G401.6 (cell line): ENCODE results near the gene TBC1D5.
"Not testable (repeated sequence)": the region's sequence is repeated elsewhere in the genome, so short reads cannot be mapped to it uniquely, and the experiment has no call there.

Experiments
- FAIRE-seq: peaks from 2 replicates; lab custom pipeline; 2012; peaks lifted over from hg19 to GRCh38; lab: Jason Lieb, UNC

The TBC1D5 gene

DNA sequence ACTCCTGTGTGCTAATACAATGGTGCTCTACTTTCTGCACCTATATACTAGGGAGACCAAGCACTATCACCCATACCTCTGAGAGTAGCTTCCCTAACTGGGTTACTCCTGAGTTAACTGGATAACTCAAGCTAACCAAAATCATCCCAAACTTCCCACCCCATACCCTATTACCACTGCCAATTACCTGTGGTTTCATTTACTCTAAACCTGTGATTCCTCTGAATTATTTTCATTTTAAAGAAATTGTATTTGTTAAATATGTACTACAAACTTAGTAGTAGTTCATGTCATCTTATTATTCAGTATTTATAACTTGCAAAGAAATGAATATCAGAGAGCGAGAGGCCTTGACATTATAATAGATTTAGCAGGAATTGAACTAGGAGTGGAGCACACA, 340.5 kb downstream of the TBC1D5 start:
- FAIRE-seq, result no peak

DNA sequence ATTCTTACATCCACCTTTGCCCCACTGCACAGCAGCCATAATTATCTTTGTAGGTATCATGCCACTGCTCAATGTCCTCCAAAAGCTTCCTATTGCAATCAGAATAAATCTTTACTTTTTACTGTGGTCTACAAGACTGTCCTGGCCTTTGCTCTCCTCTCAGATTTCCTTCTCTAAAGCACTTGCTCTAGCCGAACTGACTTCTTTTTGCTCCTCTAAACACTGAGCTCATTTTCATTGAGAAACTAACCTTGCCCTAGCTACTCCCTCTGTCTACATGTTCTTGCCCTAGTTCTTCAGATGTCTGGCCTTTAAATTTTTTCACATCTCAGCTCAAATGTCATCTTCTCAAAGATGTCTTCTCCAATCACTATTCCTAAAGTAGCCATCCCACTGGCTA, 342.8 kb downstream of the TBC1D5 start:
- no peak for FAIRE-seq

DNA sequence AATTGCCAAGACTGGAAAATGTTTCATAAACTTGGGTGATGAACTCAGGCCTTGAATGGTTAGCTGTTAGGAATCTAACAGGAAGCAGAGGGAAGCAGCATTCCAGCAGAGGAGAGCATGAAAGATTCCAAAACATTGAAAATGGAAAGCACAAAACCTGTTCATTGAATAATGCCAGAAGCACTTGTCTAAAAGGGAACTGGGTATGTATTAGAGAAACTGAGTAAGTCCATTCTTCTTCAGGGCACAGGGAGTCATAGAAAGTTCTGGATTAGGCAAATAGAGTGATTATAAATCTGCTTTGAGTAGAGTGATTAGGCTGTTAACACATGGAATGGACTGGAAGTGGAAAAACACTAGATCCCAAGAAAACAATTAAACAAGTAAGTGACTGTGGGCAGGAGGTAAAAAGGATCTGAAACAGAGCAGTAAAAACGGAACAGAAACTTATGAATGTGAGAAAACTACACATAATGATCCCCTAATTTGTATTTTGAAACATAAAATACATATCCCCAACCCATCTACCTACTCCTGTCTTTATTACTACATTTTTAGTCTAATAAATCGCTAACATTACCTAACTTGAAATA, 343.4 kb downstream of the TBC1D5 start:
- no peak for FAIRE-seq

DNA sequence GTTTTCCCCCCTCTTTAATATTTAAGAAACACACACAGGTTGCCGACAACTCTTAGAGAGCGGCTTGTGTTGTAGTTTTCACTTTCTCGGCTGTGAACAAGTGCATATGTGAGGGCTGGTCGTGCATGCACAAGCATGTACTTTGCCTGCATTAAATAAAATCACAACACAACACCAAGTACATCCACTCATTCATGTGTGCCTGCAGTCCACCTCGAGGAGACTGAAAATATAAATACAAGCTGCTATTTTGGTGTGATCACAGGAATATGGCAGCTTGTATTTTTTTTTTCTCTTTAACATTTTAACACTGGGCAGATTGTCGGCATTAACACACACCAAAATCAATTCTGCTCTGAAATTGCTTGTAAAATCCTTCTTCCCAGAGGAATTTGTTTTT, 346.4 kb downstream of the TBC1D5 start:
- FAIRE-seq, result no peak

DNA sequence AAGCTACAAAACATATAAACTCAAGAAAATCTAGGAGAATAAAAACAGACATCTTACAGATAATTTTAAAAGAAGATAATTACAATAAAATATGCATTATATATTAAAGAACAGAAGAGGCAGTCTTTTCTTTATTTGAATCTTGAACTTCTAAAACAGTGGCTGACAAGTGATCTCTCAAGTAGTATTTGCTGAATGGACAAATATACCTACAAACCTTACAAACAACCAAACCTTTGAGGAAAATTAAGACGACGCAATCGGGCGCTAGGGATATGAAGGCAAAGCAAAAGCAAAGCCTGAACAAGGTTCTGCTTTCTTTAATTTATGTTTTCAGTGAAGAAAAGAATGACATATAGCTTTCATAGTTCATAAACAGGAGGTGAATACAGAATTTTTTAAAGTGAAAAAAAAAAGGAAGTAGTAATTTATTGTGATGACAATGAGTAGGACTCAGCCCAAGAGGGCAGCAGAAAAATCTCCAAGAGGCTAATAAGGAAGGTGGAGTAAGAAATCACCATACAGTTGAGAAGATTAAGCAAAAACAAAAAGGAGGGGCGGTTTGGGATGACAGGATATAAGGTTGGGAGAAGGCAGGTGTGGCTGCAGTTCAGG, 347.8 kb downstream of the TBC1D5 start:
- FAIRE-seq, result no peak

DNA sequence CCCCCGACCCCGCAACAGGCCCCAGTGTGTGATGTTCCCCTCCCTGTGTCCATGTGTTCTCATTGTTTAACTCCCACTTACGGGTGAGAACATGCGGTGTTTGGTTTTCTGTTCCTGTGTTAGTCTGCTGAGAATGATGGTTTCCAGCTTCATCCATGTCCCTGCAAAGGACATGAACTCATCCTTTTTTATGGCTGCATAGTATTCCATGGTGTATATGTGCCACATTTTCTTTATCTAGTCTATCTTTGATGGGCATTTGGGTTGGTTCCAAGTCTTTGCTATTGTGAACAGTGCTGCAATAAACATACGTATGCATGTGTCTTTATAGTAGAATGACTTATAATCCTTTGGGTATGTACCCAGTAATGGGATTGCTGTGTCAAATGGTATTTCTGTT, 349.9 kb downstream of the TBC1D5 start:
- FAIRE-seq, result not testable (repeated sequence)

DNA sequence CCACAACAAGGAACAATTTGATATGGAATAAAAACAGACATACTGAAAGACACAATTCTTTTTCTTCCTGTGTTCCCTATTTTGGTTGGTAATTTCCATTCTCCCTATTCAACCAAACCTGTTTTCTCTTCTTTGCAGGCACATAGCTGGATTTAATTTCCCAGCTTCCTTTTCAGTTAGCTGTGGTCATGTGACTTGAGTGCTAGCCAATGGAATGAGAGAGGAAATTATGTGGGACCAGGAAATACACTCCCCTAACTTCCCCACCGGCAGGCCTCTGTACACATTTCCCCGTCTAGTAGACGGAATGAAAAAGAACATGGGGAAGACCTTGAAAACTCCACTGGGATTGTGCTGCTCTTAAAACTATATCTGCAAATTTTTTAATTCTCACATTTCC, 351.6 kb downstream of the TBC1D5 start:
- no peak for FAIRE-seq

DNA sequence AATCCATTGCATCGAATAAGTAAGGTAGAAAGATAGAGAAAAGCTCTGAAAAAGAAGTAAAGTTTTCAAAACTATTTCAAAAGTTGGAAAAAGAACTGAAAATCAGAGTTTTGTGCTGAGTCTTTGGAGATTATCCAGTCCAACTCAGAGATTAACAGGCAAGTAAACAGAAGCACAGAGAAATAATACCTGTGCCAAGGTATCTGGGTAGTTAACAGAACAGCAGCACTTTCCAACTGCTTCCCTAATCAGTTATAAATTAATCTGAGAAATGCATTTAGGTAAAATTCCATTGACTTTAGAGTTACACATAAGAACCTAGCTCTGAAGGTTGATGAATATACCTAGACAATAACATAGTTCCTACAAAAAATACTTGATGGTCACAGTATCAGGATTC, 355.3 kb downstream of the TBC1D5 start:
- FAIRE-seq, result no peak

DNA sequence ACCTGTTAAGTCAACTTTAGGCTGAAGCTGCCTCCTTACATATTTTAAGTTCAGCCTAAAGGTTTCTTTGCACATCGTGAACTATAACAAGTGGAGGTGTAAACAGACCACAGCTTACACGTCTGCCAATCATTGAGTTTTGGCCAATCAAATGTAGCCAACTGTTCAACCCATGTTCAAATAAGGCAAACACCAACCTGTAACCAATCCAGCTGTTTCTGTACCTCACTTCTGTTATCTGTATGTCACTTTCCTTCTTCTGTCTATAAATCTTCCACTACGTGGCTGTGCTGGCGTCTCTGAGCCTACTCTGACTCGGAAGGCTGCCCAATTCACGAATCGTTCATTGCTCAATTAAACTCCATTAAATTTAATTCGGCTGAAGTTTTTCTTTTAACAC, 356.0 kb downstream of the TBC1D5 start:
- FAIRE-seq, result no peak

DNA sequence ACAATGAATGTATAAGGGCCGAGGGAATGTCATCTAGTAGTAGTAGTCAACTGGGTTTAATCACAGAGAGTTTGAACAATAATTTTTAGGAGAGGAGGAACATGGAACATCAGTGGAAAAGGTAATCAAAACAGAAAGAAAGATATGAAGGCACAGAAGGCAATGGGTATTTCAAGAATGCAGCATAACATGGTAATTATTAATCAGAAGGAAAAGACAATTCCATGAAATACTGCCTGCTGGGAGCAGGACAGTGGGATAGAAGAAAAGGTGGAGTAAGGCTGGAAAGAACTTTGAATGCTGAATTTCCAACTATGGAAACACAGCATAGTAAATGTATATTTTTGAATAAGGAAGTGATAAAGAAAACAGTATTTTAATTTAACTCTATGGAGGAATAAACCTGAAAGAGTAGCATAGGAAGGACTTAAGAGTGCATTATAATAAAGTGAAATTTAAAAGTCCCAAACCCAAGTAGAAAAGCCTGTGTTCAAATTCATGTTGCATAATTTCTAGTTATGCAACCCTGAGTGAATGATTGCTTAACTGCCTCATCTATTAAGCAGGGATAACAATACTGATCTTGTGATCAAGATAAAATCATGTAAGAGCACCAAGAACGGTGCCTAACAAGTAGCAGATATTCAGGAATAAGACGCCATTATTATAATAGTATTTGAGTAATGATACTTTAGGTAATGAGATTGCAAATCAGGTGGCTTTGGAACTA, 357.7 kb downstream of the TBC1D5 start:
- FAIRE-seq, result no peak

DNA sequence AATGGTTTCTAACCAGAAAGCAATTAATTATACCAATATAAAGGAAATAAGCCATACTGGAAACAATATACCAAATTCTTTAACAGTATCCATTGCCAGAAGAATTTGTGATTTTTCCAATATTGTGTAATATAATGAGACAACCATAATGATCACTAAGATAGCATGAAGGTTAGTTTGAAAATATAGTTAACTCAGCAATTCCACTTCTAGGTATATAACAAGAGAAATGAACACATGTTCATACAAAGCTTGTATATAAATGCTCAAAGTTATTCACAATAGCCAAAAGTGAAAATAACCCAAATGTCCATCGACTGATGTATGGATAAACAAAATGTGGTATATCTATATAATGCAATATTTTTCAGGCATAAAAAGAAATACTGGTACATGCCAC, 369.1 kb downstream of the TBC1D5 start:
- no peak for FAIRE-seq

DNA sequence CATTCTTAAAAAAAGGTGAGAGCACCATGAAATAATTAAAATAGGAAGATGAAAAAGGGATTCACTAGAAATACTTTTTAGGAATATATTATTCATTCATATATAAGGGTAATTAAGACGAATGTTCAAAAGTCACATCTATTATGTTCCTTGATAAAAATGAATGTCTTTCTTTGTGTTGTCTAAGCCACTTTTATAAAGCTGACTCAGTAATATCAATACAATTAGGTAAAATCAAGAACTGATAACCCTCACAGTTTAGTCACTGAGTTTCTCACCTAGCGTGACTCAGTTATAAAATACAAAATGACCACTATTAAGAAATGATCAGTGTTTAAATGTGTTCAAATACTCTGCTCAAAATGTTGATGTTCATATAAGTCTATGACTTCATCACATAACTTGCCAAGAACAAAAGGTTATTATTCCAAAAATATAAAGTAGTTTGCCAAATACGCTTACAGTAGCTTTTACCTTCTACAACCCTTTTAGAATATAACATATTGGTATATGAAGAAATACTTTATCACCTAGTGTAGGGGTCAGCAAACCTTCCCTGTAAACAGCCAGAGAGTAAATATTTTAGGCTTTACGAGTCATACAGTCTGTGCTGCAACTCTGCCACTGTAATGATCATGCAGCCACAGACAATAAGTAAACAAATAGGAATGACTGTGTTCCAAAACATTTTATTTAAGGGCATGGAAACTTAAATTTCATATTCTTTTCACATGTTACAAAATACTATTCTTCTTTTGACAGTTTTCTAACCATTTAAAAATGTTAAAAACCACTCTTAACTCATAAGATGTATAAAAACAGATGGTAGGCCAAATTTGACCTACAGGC, 369.8 kb downstream of the TBC1D5 start:
- FAIRE-seq, result no peak

DNA sequence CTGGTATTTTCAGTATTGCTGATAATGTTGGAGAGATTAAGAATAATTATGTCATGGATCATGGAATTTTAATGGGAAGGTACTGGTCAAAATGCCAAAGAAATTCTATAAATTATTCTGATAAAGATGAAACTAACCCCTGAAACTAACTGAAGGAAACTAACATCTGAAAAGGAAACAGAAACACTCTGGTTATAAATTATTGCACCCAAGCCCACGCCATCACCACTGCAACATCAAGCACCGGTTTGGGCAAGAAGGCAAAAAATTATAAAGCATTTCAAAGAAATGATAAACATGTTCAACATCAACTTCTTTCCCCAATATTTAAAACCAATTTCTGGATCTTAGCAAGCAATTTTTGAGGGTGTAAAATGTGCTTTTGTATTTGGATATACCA, 372.5 kb downstream of the TBC1D5 start:
- FAIRE-seq, result no peak

DNA sequence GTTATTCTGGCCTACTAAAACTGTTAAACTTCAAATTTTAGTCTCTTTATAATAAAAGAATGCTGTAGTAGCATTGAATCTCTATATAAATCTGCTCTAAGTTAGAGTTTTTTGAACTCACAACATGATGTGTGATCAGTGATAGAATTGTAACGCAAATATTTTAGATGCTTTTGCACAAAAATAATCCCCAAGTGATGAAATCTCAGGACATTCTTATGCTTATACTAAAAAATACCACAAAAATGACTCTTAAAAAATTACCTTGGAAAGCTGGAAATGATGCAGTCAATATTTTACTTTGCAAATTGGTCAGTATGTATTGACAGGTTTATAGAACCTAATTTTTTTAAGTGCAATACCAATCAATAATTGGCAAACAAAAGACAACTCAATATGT, 375.3 kb downstream of the TBC1D5 start:
- no peak for FAIRE-seq

DNA sequence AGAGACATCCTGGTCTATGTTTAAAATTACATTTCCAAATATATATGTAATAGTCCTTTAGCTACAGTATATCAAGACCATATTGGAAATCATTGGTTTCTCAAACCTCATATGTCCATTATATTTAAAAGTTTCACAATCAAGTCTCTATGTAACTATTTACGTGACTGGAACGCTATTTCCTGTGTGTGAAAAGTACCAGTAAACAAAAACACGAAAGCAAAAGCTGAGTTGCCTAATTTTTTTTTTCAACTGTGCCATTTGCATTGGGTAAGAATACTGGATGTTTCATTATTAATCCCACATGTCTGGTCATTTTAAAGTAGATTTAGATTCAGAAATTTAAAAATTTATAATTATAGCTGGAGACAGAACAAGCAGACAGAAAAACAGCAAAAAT, 381.4 kb downstream of the TBC1D5 start:
- no peak for FAIRE-seq

DNA sequence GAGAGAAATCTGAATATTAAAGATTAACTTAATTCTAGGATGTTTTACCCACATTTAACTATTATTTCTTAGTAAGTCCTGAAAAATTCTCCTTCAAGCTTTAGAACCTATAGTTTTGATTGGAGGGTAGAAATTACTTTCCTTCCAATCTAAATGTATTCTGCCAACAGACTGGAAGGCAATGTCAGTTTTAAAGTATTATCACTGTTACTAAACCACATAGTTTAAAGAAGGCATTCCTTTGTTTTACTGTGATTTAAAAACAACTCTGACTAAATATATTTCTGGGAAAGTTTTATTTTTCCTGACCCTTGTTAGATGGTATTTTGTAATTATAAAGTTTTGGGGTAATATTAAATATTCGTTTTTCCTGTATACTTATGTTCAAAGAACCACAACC, 382.5 kb downstream of the TBC1D5 start:
- FAIRE-seq, result no peak

DNA sequence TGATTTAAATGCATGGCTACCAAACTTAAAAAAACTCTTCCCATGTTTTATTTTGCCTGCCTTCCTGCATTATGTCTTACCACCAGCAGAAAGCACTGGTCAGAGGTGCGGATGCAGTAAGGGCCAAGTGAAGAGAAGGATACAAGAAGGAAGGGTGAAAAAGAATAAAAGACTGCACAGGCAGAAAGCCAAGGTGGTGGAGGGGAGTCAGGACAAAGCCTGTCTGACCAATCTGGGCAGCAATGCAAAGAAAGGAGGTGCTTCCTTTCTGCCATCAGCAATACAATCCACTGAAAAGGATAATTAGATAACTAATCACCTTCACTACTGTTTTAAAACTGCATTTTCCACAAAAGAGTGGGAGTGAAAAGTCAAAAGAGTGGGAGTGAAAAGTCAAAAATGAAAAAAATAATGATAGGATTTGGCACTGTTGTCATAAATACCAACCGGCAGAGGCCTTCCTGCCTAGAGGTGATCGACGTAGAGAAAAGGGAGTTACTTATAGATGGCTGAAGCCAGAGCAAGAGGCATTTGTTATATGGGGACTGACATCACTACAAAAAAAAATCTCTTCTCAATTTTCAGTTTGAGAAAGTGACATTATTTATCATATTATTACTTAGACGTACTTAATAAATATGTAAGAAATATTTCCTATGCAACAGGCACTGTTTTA, 385.3 kb downstream of the TBC1D5 start:
- no peak for FAIRE-seq

DNA sequence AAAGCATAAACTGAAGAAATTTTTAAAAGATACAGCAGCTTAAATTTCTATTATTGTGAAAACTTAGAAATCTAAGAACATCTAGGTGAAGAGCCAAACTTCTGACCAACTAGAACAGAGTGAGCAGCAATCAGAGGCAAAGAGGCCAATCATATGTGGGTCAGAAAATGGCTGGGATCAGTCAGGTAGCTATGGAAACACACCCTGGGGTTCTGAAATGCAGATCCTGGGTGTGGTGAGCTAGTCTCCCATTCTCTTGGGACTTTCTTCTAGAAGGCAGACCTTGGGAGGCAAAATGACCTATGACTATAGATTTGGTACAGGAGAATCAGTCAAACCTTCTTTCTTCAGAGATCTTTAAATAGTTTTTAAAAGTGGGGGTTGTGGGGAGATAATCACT, 385.8 kb downstream of the TBC1D5 start:
- FAIRE-seq, result no peak

DNA sequence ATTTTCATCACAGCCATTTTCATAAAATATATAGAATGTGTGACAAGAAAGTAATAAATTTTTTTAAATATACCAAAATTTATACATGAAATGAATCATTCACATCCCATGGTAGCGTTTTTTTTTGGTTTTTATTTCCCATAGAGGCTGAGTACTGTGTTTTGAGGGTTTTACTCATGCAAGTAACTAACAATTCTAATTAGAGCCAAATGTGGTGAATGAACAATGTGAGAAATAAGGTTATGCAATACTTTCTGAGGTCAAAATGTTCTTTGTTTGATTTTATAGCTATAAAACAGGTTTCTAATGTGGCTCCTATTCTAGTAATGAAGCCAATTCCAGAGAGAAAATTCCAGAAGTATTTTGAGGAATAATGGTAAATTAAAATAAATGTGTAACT, 386.8 kb downstream of the TBC1D5 start:
- FAIRE-seq, result no peak

DNA sequence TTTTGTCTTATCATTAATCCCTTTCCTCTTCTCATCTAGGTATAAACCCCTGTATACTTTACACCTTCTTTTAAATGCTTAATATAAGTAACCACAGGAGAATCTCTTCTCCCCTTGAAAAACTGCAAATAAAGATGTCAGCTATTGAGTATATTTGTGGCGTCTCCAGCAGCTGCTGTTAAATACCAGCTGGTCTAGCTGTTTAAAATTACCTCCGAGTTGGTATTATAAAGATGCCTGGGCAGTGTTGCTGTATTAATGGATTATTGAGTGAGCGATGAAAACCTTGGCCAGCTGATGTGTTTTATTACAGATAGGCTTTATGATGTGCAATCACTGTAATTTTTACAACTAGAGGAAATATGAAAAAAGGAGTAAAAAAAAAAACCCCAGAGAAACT, 388.1 kb downstream of the TBC1D5 start:
- FAIRE-seq, result no peak

DNA sequence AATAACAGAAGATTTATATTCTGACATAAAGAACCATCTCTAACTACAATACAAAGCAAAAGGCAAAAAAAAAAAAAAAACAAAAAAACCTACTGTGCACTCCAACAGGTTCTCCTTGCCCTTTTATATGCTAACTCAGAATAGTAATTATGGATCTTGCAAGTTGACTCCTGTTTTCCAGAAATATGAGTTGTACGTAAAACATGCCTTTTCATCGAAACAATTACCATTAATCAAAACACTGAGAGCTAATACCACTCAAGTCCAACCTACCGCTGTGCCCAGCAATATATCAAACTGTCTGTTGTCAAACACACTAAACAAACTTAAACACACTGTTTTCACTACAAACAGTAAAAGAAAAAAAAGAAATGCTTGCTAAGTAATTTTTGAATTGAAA, 389.8 kb downstream of the TBC1D5 start:
- no peak for FAIRE-seq

DNA sequence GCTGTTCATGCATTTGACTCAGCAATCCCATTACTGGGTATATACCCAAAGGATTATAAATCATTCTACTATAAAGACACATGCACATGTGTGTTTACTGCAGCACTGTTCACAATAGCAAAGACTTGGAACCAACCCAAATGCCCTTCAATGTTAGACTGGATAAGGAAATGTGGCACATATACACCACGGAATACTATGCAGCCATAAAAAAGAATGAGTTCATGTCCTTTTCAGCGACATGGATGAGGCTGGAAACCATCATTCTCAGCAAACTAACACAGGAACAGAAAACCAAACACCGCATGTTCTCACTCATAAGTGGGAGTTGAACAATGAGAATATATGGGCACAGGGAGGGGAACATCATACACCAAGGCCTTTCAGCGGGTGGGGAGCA, 391.2 kb downstream of the TBC1D5 start:
- not testable (repeated sequence) for FAIRE-seq

DNA sequence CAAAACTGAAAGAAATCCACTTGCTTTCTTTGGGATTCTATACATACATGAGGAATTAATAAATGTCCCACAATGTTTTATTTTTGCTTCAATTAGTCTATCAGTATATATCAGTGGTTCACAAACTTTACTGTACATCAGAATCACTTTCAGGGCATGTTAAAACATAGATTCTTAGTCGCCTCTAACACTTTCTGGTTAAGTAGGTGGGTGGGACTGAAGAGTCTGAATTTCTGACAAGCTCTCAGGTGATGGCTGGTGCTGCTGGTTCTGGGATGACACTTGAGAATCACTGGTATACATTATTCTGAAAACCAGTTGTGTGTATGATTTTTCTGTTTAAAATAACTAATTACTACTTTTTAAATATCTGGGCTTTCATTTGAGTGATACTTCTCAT, 393.3 kb downstream of the TBC1D5 start:
- FAIRE-seq, result no peak
